ENCODE measurements around the gene MIDN.

MIDN gene

GRCh38 chr19:1228161-1228957 lies 20.0 kb upstream of the MIDN start:
- DNase-seq (ENCODE audit: low read depth, low spot score): no peak
- ChIA-PET CTCF (interaction anchor here (1.1 to 1.2 kb wide), 2 partner anchors 10 to 12 kb away, joined by 3 read pairs; no protein-coding TSS in a partner anchor), POLR2A (no interaction called here)
- H3K4me3 ChIP-seq (ENCODE audit: low read depth, low read length): no peak overlapping the region
- TF ChIP-seq CTCF (IDR thresholded peaks at IDR 0.05; ENCODE audit: insufficient read depth, low read length, missing control alignments): no peak

- no peak for DNase-seq (ENCODE audit: low read depth, low spot score)
- CTCF ChIA-PET: interaction anchor here (1.2 kb wide), 1 partner anchor 13 kb away, joined by 3 read pairs; no protein-coding TSS in a partner anchor
Observed at GRCh38 chr19:1229056-1229923, 19.1 kb upstream of the MIDN start.

GRCh38 chr19:1229924-1230782 lies 18.2 kb upstream of the MIDN start:
- ChIA-PET POLR2A (interaction anchor here (1.0 kb wide), 1 partner anchor 13 kb away, joined by 3 read pairs; no protein-coding TSS in a partner anchor), CTCF (interaction anchor here (1.2 kb wide), 1 partner anchor 13 kb away, joined by 3 read pairs; no protein-coding TSS in a partner anchor)
- TF ChIP-seq CTCF (IDR thresholded peaks at IDR 0.05; ENCODE audit: insufficient read depth, low read length, missing control alignments): no peak
- H3K4me3 ChIP-seq (ENCODE audit: low read depth, low read length): no peak overlapping the region
- DNase-seq (ENCODE audit: low read depth, low spot score): no peak

More at GRCh38 chr19:1229056-1229923, 19.1 kb upstream of the MIDN start:
- no peak for TF ChIP-seq CTCF (IDR thresholded peaks at IDR 0.05; ENCODE audit: insufficient read depth, low read length, missing control alignments)
- no peak overlapping the region for H3K4me3 ChIP-seq (ENCODE audit: low read depth, low read length)
- POLR2A ChIA-PET: interaction anchor here (1.0 kb wide), 1 partner anchor 12 kb away, joined by 3 read pairs; no protein-coding TSS in a partner anchor

GRCh38 chr19:1230783-1231489 lies 17.4 kb upstream of the MIDN start:
- ChIA-PET CTCF (no interaction called here), POLR2A (no interaction called here)
- no peak for TF ChIP-seq CTCF (IDR thresholded peaks at IDR 0.05; ENCODE audit: insufficient read depth, low read length, missing control alignments)
- no peak for DNase-seq (ENCODE audit: low read depth, low spot score)
- no peak overlapping the region for H3K4me3 ChIP-seq (ENCODE audit: low read depth, low read length)

GRCh38 chr19:1231729-1232637 lies 16.4 kb upstream of the MIDN start:
- no peak for DNase-seq (ENCODE audit: low read depth, low spot score)
- POLR2A ChIA-PET: interaction anchor here (0.9 kb wide), 1 partner anchor 34 kb away, joined by 3 read pairs; no protein-coding TSS in a partner anchor
- no peak overlapping the region for H3K4me3 ChIP-seq (ENCODE audit: low read depth, low read length)
- CTCF ChIA-PET: interaction anchor here (1.0 to 1.5 kb wide), 3 partner anchors 11 to 35 kb away, joined by 4 to 5 read pairs (median 4); no protein-coding TSS in a partner anchor
- TF ChIP-seq CTCF (IDR thresholded peaks at IDR 0.05; ENCODE audit: insufficient read depth, low read length, missing control alignments): no peak
